ENCODE measurements around the gene KCNJ18.
"Not testable (repeated sequence)": the region's sequence is repeated elsewhere in the genome, so short reads cannot be mapped to it uniquely, and the experiment has no call there.

KCNJ18 gene

GRCh38 chr17:21679256-21680146 is 12.8 kb upstream of the KCNJ18 start:
- peaks cover 0 to 3% of the 10 kb centered on the region in 2 donors for H3K9me3 ChIP-seq (ENCODE audit: control insufficient read depth in 2 of 2, low read length in 2 of 2)
- no peaks in the 10 kb centered on the region for H3K27me3 ChIP-seq (ENCODE audit: control insufficient read depth in 2 of 2, insufficient read depth in 2 of 2, low read length in 2 of 2)
- no peak overlapping the region for H3K4me3 ChIP-seq (ENCODE audit: low read length in 2 of 2)
- no peak overlapping the region for H3K27ac ChIP-seq (ENCODE audit: low read depth in 2 of 2, low read length in 2 of 2)
- H3K36me3 ChIP-seq (ENCODE audit: control insufficient read depth in 2 of 2, insufficient read depth in 2 of 2, low read length in 2 of 2) = no peaks in the 10 kb centered on the region
- no peak overlapping the region for H3K9ac ChIP-seq (ENCODE audit: low read depth in 1 of 2, low read length in 2 of 2)
- no peaks in the 10 kb centered on the region for H3K4me1 ChIP-seq (ENCODE audit: control insufficient read depth in 2 of 2, insufficient read depth in 2 of 2, low read length in 2 of 2)

DNA sequence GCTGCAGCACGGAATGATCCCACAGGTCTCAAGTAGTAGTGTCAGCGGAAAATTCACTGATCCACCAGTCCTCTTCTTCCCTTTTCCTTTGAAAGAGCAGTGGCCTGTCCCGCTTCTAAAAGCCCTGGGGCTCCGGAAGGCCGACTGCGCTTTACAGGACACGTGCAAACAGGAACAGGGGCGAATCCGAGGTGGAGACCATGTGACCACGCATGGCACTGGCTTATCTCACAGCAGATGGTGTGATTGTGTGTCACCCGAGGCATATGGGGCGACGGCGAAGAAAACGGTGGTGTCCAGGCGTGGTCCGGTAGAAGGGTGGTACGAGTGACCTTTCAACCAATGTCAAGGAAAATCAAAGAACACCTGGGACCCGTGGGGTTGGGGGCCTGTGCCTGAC is 12.0 kb upstream of the KCNJ18 start:
- Histone ChIP-seq H3K27me3 (ENCODE audit: control insufficient read depth in 2 of 2, insufficient read depth in 2 of 2, low read length in 2 of 2) (no peaks in the 10 kb centered on the region), H3K27ac (ENCODE audit: low read depth in 2 of 2, low read length in 2 of 2) (no peak overlapping the region), H3K9ac (ENCODE audit: low read depth in 1 of 2, low read length in 2 of 2) (no peak overlapping the region), H3K4me1 (ENCODE audit: control insufficient read depth in 2 of 2, insufficient read depth in 2 of 2, low read length in 2 of 2) (no peaks in the 10 kb centered on the region), H3K36me3 (ENCODE audit: control insufficient read depth in 2 of 2, insufficient read depth in 2 of 2, low read length in 2 of 2) (no peaks in the 10 kb centered on the region), H3K9me3 (ENCODE audit: control insufficient read depth in 2 of 2, low read length in 2 of 2) (peaks cover 0 to 3% of the 10 kb centered on the region in 2 donors), H3K4me3 (ENCODE audit: low read length in 2 of 2) (no peak overlapping the region)

GRCh38 chr17:21680850-21681351 is 11.4 kb upstream of the KCNJ18 start:
- H3K27ac ChIP-seq (ENCODE audit: low read depth in 2 of 2, low read length in 2 of 2); H3K9ac ChIP-seq (ENCODE audit: low read depth in 1 of 2, low read length in 2 of 2); H3K36me3 ChIP-seq (ENCODE audit: control insufficient read depth in 2 of 2, insufficient read depth in 2 of 2, low read length in 2 of 2); H3K4me1 ChIP-seq (ENCODE audit: control insufficient read depth in 2 of 2, insufficient read depth in 2 of 2, low read length in 2 of 2); H3K9me3 ChIP-seq (ENCODE audit: control insufficient read depth in 2 of 2, low read length in 2 of 2); H3K27me3 ChIP-seq (ENCODE audit: control insufficient read depth in 2 of 2, insufficient read depth in 2 of 2, low read length in 2 of 2); H3K4me3 ChIP-seq (ENCODE audit: low read length in 2 of 2): not testable (repeated sequence)

DNA sequence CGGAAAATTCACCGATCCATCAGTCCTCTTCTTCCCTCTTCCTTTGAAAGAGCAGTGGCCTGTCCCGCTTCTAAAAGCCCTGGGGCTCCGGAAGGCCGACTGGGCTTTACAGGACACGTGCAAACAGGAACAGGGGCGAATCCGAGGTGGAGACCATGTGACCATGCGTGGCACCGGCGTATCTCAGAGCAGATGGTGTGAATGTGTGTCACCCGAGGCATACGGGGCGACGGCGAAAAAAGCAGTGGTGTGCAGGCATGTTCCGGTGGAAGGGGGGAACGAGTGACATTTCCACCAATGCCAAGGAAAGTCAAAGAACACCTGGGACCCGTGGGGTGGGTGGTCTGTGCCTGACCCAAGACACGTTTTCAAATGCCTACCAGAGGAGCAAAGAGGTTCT is 10.7 kb upstream of the KCNJ18 start:
- not testable (repeated sequence) for H3K9ac ChIP-seq (ENCODE audit: low read depth in 1 of 2, low read length in 2 of 2); H3K27me3 ChIP-seq (ENCODE audit: control insufficient read depth in 2 of 2, insufficient read depth in 2 of 2, low read length in 2 of 2)

DNA sequence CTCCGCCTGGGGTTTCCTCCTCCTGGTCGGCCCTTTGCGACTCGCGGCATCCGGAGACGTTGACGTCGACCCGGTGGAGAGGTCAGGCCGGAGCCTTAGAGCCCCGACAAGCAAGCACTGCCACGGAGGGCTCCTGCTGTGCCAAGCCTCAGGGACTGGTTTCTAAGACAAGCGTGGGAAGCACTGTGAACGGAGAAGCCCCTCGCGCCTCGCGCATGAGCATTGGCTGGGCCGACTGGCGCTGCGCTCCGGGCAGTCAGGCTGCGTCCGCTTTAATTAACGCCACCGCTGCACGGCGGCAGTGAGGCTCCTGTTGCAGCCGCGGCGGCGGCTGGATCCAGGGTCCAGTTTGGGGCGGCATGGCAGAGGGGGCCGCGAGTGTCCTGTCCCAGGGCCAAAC is 10.2 kb upstream of the KCNJ18 start:
- not testable (repeated sequence) for H3K27ac ChIP-seq (ENCODE audit: low read depth in 2 of 2, low read length in 2 of 2); H3K27me3 ChIP-seq (ENCODE audit: control insufficient read depth in 2 of 2, insufficient read depth in 2 of 2, low read length in 2 of 2); H3K36me3 ChIP-seq (ENCODE audit: control insufficient read depth in 2 of 2, insufficient read depth in 2 of 2, low read length in 2 of 2); H3K4me3 ChIP-seq (ENCODE audit: low read length in 2 of 2); H3K9ac ChIP-seq (ENCODE audit: low read depth in 1 of 2, low read length in 2 of 2); H3K4me1 ChIP-seq (ENCODE audit: control insufficient read depth in 2 of 2, insufficient read depth in 2 of 2, low read length in 2 of 2); H3K9me3 ChIP-seq (ENCODE audit: control insufficient read depth in 2 of 2, low read length in 2 of 2)

More for the DNA sequence above, 10.7 kb upstream of the KCNJ18 start:
- H3K9me3 ChIP-seq (ENCODE audit: control insufficient read depth in 2 of 2, low read length in 2 of 2); H3K36me3 ChIP-seq (ENCODE audit: control insufficient read depth in 2 of 2, insufficient read depth in 2 of 2, low read length in 2 of 2); H3K4me3 ChIP-seq (ENCODE audit: low read length in 2 of 2); H3K27ac ChIP-seq (ENCODE audit: low read depth in 2 of 2, low read length in 2 of 2); H3K4me1 ChIP-seq (ENCODE audit: control insufficient read depth in 2 of 2, insufficient read depth in 2 of 2, low read length in 2 of 2): not testable (repeated sequence)

GRCh38 chr17:21683142-21683712 is 9.1 kb upstream of the KCNJ18 start:
- H3K9me3 ChIP-seq (ENCODE audit: control insufficient read depth in 2 of 2, low read length in 2 of 2); H3K4me1 ChIP-seq (ENCODE audit: control insufficient read depth in 2 of 2, insufficient read depth in 2 of 2, low read length in 2 of 2); H3K36me3 ChIP-seq (ENCODE audit: control insufficient read depth in 2 of 2, insufficient read depth in 2 of 2, low read length in 2 of 2); H3K9ac ChIP-seq (ENCODE audit: low read depth in 1 of 2, low read length in 2 of 2); H3K27me3 ChIP-seq (ENCODE audit: control insufficient read depth in 2 of 2, insufficient read depth in 2 of 2, low read length in 2 of 2); H3K27ac ChIP-seq (ENCODE audit: low read depth in 2 of 2, low read length in 2 of 2); H3K4me3 ChIP-seq (ENCODE audit: low read length in 2 of 2): not testable (repeated sequence)

GRCh38 chr17:21683897-21684296 is 8.4 kb upstream of the KCNJ18 start:
- not testable (repeated sequence) for H3K4me1 ChIP-seq (ENCODE audit: control insufficient read depth in 2 of 2, insufficient read depth in 2 of 2, low read length in 2 of 2); H3K27ac ChIP-seq (ENCODE audit: low read depth in 2 of 2, low read length in 2 of 2); H3K27me3 ChIP-seq (ENCODE audit: control insufficient read depth in 2 of 2, insufficient read depth in 2 of 2, low read length in 2 of 2); H3K4me3 ChIP-seq (ENCODE audit: low read length in 2 of 2); H3K36me3 ChIP-seq (ENCODE audit: control insufficient read depth in 2 of 2, insufficient read depth in 2 of 2, low read length in 2 of 2); H3K9ac ChIP-seq (ENCODE audit: low read depth in 1 of 2, low read length in 2 of 2); H3K9me3 ChIP-seq (ENCODE audit: control insufficient read depth in 2 of 2, low read length in 2 of 2)

DNA sequence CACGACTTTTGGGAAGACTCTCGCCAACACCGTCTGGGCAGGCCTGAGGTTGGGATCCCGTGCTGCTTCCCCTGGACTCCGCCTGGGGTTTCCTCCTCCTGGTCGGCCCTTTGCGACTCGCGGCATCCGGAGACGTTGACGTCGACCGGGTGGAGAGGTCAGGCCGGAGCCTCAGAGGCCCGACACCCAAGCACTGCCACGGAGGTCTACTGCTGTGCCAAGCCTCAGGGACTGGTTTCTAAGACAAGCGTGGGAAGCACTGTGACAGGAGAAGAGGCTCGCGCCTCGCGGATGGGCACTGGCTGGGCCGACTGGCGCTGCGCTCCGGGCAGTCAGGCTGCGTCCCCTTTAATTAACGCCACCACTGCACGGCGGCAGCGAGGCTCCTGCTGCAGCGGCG is 7.9 kb upstream of the KCNJ18 start:
- not testable (repeated sequence) for H3K4me1 ChIP-seq (ENCODE audit: control insufficient read depth in 2 of 2, insufficient read depth in 2 of 2, low read length in 2 of 2); H3K36me3 ChIP-seq (ENCODE audit: control insufficient read depth in 2 of 2, insufficient read depth in 2 of 2, low read length in 2 of 2); H3K27me3 ChIP-seq (ENCODE audit: control insufficient read depth in 2 of 2, insufficient read depth in 2 of 2, low read length in 2 of 2); H3K9me3 ChIP-seq (ENCODE audit: control insufficient read depth in 2 of 2, low read length in 2 of 2); H3K4me3 ChIP-seq (ENCODE audit: low read length in 2 of 2); H3K9ac ChIP-seq (ENCODE audit: low read depth in 1 of 2, low read length in 2 of 2); H3K27ac ChIP-seq (ENCODE audit: low read depth in 2 of 2, low read length in 2 of 2)

DNA sequence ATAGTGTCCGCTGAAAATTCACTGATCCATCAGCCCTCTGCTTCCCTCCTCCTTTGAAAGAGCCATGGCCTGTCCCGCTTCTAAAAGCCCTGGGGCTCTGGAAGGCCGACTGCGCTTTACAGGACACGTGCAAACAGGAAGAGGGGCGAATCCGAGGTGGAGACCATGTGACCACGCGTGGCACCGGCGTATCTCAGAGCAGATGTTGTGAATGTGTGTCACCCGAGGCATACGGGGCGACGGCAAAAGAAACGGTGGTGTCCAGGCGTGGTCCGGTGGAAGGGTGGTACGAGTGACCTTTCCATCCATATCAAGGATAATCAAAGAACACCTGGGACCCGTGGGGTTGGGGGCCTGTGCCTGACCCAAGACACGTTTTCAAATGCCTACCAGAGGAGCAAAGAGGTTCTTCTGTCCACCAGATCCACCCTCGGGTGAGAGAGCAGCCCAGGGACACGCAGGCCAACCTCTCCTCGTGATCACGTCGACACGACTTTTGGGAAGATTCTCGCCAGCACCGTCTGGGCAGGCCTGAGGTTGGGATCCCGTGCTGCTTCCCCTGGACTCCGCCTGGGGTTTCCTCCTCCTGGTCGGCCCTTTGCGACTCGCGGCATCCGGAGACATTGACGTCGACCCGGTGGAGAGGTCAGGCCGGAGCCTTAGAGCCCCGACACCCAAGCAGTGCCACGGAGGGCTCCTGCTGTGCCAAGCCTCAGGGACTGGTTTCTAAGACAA is 7.1 kb upstream of the KCNJ18 start:
- H3K4me3 ChIP-seq (ENCODE audit: low read length in 2 of 2); H3K27me3 ChIP-seq (ENCODE audit: control insufficient read depth in 2 of 2, insufficient read depth in 2 of 2, low read length in 2 of 2); H3K4me1 ChIP-seq (ENCODE audit: control insufficient read depth in 2 of 2, insufficient read depth in 2 of 2, low read length in 2 of 2); H3K36me3 ChIP-seq (ENCODE audit: control insufficient read depth in 2 of 2, insufficient read depth in 2 of 2, low read length in 2 of 2); H3K9ac ChIP-seq (ENCODE audit: low read depth in 1 of 2, low read length in 2 of 2); H3K27ac ChIP-seq (ENCODE audit: low read depth in 2 of 2, low read length in 2 of 2); H3K9me3 ChIP-seq (ENCODE audit: control insufficient read depth in 2 of 2, low read length in 2 of 2): not testable (repeated sequence)

All from mucosa of rectum (tissue), 2 donors.